GM18508 (cell line): ENCODE measurements around the gene CTNNA1.

ENCODE experiments used
- ATAC-seq: cut with Tn5 transposase; IDR thresholded peaks from one replicate; pipeline ENCODE4 v1.9.1; 2021; ENCODE audit warnings: moderate number of reproducible peaks; ENCODE audit not compliant: insufficient read depth, unreplicated experiment

CTNNA1 gene

GRCh38 chr5:138943599-138944173, 190.5 kb downstream of the CTNNA1 start:
- no peak for ATAC-seq

GRCh38 chr5:138944527-138945322, 191.5 kb downstream of the CTNNA1 start:
- no peak for ATAC-seq

GRCh38 chr5:138945421-138946240, 192.4 kb downstream of the CTNNA1 start:
- no peak for ATAC-seq

DNA sequence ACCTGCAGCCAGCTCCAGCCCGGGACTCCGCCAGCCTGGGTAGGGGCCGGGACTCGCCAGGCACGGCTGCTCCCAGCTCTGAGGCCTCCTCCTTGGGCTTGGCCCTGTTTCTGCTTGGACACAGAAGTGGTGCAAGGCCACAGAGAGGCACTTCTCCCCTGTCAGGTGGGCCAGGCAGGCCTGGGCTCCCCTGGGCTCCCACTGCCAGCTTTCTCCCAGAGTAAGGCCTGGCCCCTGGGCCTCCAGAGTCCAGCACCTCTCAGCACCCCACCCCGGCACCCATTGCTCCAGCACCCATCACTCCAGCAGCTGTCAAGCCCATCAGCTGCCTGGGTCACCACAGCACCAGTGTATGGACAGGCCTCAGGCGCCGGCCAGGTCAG, 193.0 kb downstream of the CTNNA1 start:
- ATAC-seq: no peak

DNA sequence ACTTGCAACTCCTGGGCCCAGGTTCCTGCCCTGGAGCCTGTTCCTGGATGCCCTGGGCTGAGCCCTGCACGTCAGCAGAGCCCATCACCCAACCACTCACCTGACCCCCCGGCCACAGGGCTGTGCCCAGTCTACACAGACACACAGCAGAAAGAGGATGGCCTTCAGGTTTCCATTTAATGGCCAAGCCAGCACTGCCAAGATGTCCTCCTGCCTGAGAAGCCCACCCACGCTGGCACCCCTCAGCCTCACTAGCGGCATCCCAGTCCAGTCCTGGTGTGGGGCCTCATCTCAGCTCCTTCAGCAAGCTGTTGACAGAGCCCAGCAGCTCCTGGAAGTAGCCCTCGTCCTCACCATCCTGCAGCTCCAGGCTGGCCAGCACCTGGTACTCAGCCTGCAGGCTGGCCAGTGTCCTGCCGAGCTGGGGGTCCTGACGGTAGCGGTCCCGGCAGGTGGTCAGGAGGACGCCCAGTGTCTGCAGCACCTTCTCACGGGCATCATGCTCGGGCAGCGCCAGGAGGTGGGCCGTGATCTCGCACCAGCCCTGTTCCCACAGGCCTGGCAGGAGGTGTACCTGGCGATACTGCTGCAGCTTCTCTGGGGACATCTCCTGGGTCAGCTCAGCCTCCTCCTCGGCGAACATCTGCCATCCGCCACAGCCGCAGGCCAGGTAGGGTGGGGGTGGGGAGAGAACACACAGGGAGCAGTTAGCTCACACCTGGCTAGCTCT, 193.8 kb downstream of the CTNNA1 start:
- ATAC-seq: no peak

- no peak for ATAC-seq
Observed at GRCh38 chr5:138947780-138948179, 194.6 kb downstream of the CTNNA1 start.

DNA sequence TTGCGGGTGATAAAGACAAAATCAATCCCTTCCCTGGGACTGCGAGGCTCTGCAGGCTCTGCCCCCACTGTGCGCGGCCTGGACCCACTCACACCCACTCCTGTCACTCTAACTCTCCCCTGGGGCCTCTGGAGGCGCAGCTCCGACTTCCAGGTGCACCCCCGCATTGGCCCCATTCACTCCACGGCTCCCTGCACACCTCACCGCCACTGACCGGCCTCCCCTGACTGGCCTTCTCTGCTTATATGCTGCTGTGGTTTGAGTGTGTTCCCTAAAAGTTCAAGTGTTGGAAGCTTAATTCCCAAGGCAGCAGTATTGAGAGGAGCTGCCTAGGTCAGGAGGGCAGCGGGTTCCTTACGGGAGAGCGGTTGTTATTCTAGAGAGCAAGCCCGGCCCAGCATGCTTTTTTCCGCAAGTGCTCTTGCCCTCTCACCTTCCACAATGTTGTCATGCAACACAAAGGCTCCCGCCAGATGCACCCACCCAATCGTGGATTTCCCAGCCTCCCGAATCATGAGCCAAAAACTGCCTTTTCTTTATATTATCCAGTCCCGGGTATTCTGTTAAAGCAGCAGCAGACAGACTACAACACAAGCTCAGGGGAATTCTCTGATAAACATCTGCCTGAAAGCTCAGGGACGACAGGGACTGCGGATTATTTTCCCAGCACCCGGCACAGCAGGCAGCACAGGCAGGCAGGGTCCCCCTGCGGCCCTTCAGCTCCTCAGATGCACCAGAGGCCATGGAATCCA, 195.4 kb downstream of the CTNNA1 start:
- no peak for ATAC-seq

GRCh38 chr5:138949223-138949574, 196.0 kb downstream of the CTNNA1 start:
- ATAC-seq: no peak

- ATAC-seq: no peak
Observed at GRCh38 chr5:138949988-138950387, 196.8 kb downstream of the CTNNA1 start.

- ATAC-seq: no peak
Observed at GRCh38 chr5:138950421-138951031, 197.3 kb downstream of the CTNNA1 start.

GRCh38 chr5:138951091-138951985, 198.1 kb downstream of the CTNNA1 start:
- no peak for ATAC-seq

GRCh38 chr5:138951986-138952735, 198.9 kb downstream of the CTNNA1 start:
- no peak for ATAC-seq

- ATAC-seq: no peak
Observed at GRCh38 chr5:138952962-138953361, 199.7 kb downstream of the CTNNA1 start.

DNA sequence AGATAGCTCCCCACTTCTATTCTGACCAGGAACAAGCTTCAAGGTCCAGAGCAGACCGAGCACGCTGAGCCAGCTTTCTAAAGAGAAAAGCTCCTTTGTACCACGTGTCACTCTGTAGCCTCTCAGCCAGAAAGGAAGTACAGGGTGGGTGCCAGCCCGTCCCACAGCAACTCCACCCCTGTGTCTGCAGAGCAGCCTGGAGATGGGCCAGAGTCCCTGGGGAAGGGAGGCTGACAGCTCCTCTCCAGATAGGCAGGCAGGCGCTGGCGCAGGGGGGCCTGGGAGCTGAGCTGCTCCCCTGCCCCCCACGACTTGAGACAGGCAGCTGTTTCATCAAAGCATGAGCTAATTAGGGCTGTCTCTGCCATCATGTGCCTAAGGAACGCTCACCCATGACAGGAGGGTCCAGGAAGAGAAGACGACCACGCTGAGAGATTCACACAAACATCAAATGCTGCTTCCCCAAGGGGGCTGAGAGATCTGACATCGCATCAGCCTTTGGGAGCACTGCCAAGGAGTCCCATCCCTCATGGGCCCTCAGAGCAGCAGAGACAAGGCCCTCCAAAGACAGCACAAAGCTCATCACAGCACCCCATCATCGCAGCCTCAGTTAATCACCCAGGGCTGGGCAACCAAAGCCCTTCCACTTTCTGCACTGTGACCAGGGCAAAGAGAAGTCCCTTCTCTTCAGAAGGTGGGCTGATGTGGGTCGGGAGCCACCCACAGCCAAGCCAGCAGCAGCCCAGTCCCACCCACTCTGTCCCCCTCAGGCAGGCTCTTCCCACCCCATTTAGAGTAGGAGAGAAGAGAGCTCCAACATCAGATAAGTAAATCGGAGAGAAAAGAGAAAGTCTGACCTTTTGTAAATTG, 200.4 kb downstream of the CTNNA1 start:
- ATAC-seq: no peak

GRCh38 chr5:138954257-138955012, 201.2 kb downstream of the CTNNA1 start:
- ATAC-seq: no peak

DNA sequence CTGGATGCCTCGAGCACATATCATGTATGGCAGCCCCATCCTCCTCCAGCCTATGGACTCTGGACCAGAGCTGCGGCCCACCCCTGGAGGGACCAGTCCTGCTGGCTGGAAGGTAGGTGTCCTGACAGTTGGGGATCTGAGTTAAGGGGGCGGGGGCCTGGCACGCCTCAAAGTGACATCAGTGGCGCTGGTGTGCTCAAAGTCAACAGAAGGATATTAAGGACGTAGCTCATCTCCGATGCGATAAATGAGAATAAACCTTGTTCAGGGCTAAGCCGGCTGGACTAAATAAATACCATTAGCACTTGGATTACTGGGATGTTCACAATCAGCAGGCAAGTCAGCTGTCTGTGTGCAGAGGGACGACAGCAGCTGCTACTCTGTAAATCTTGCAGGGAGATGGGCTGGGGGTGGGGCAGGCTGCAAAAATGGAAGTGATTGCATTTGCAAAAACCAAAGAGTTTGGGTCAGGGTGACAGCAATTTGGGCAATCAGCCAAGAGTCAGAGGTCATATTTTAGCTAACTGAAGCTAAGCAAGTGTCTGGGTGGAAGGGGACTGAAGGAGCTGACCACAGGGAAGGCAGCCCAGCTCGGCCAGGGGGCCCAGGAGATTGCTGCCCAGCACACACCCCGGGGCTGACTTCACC, 201.9 kb downstream of the CTNNA1 start:
- ATAC-seq: no peak
